Stimulated activated CD4-positive, alpha-beta T cell treated with anti-CD3 and anti-CD28 coated beads, Interleukin-1b, Interleukin-23, amount 100 ng/mL, for 48 hours (primary cell): ENCODE data around the gene C19orf25.
"Not testable (repeated sequence)": the region's sequence is repeated elsewhere in the genome, so short reads cannot be mapped to it uniquely, and the experiment has no call there.

Source experiments
- DNase-seq: peaks from one replicate; pipeline ENCODE4 v3.0.0-alpha.2; 2020

The C19orf25 gene

DNA sequence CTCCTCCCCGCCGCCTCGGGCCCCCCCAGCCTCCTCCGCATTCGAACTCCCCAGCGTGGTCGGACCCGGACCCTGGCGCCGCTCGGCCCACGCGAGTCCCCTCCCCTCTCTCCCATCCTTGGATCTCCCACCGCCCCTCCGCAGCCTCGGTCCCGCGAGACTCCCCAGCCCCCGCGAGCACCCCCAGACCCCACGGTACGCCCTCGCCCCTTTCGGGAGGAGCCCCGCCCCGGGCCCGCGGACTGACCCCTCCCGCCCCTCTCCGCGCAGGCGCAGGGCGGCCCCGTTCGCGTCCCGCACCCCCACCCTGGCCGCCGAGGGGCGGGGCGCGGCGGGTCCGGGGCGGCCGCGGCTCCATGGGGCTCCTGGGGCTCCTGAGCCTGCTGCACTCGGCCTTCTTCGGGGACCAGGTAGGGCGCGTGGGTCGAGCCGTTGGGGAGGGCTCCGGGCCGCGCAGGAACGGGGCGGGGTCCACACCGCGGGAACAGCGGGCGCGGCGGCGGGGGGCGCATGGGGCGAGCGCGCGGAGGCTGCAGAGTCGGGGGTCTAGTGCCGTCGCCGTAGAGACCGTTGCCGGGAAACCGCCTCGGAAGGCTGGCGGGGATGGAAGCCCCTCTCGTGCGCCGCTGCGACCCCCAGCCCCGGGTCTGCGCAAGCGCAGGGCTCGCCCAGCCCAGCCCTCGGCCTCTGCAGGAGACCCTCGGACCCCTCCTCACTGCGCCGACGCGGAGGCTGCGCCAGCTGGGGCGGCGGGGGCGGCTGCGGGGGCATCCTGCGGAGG lies 32.9 kb downstream of the C19orf25 start:
- DNase-seq, result no peak

DNA sequence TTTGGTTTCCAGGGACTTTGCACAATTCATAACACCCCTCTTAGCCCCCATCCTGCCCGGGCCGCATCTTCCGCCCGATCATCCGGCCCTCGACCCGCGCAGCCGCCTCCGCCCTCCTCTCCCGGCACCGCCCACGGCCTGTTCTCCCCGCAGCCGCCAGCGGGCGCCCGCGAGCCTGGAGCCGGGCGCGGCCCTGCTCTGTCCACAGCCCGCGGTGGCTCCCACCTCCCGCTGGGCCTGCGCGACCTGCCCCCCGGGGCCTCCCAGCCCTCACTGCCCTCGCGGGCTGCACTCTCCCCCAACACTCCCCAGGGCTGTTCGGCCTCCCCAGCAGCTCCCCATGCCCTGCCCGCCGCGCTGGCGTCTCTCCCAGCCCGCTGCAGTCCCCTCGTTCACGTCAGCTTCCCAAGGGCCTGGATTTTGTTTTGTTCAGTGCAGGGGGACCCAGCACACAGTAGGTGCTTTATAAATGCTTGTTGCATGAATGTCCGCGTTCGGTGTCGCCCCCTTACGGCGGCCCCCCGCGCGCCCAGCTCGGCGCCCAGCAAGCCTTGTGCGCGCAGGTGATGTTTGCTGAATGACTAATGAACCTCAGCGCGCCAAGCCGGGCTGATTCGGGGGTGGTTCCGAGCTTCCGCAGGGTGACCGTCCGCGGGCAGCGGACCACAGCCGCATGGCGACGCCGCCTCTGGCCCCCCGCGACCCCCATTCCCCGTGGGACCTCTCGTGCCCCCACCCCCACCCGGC lies 33.7 kb downstream of the C19orf25 start:
- DNase-seq, result peak; percentile 66

DNA sequence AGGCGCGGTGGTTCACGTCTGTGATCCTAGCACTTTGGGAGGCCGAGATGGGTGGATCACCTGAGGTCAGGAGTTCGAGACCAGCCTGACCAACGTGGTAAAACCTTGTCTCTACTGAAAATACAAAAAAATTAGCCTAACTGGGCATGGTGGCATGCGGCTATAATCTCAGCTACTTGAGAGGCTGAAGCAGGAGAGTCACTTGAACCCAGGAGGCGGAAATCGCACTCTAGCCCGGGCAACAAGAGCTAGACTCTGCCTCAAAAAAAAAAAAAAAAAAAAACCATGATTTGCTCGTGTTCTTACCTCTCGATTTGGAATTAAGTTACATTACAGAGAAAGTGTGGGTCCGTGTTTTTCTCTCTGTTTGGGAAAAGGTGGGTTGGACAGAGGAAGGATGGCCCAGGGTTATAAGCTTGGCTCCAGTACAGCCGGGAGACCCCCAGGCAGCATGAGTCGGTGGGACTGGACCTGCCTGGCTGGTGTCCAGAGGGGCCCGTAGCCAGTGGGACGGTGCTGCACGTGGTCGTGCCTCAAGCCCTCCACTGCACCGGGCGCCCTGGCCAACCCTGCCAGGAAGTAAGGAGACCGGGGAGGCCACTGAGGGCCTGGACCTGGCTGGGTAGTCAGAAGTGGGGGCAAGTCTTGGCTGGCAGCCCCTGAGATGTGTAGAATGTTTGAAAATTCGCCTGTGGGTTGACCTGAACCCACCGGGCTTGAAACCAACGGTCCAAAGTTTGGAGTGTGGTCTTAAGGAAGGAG lies 37.2 kb downstream of the C19orf25 start:
- no peak for DNase-seq

- DNase-seq, result no peak
These were observed 38.0 kb downstream of the C19orf25 start for GRCh38 chr19:1441022-1441426.

DNA sequence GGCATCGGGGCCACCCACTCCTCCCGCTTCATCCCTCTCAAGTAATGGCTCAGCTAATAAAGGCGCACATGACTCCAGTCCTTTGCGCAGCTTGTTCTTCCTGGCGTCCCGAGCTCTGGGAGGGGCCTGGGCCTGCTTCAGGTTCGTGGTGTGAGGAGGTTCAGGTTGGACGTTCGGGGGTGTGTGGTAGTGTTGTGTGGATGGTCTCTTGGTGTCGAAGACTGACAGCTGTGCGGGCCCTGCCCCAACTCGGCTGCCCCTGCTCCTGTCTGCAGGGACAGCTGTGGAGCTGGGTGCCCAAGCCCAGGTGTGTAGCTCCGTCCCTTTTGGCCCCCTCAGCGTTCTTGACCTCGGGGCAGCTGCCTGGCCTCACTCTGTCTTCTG lies 38.6 kb downstream of the C19orf25 start:
- no peak for DNase-seq

GRCh38 chr19:1439525-1440417 lies 39.2 kb downstream of the C19orf25 start:
- DNase-seq, result not testable (repeated sequence)

- DNase-seq, result no peak
These were observed 40.1 kb downstream of the C19orf25 start for GRCh38 chr19:1438933-1439354.

- peak; percentile 95 for DNase-seq
These were observed 40.7 kb downstream of the C19orf25 start, which contains the start of gene RPS15 for GRCh38 chr19:1438035-1438932. Gene RPS15, plus strand, starts transcription at chr19:1438396. Its CDS starts 30 bp downstream, at chr19:1438426.

DNA sequence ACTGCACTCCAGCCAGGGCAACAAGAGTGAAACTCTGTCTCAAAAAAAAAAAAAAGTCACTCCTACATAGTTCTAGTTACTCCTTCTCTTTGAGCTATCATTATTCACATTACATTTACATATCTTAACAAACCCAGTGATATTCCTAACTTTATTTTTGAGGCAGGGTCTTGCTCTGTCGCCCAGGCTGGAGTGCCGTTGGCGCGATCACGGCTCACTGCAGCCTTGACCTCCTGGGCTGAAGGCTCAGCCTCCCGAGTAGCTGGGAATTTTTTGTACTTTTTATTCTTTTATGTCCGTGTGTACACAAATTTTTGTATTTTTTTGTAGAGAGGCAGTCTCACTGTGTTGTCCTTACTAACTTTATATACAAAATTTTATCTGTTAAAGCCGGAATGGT lies 41.4 kb downstream of the C19orf25 start:
- no peak for DNase-seq

DNA sequence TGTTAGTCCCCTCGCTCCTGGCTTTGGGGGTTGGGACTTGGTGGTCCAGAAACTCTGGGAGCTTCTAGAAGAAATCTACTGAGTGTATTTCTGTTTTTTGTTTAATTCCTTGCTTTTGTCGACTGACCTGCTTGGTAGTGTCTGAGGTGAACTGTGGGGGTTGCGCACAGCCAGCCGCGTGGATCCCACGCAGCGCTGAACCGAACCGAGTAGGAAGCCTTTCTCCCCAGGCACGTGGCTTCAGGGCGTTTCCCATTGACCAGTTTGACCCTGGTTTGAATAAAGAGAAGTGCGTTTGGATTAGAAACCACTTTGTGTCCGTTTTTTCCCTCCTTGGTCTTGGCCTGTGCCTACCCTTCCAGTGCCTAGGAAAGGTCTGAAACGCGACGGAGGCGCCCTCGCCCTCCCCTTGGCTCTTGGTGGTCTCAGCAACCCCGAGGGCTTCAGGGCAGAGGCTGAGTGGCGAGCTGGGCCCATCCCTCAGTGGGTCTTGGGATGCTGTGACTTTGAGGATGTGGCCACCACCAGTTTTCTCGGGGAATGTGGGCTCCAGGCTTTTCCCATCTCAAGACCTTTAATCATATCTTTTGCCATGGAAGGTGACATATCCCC lies 43.5 kb downstream of the C19orf25 start:
- no peak for DNase-seq

- DNase-seq, result no peak
These were observed 44.4 kb downstream of the C19orf25 start for GRCh38 chr19:1434577-1435060.

DNA sequence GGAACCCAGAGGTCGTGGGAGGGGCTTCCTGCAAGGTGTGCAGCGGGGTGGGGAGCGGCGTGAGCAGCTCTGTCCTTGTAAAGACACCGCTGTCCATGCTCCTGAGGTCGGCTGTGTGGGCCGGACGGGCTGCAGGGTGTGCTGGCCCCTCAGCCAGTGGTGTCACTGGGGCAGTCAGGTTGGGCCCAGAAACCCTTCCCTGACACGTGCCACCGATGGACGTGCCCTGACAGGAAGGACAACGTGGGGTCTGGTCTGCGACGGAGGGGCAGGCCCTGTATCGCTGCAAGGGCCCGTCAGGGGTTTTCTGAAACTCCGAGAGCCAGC lies 45.0 kb downstream of the C19orf25 start:
- no peak for DNase-seq

DNA sequence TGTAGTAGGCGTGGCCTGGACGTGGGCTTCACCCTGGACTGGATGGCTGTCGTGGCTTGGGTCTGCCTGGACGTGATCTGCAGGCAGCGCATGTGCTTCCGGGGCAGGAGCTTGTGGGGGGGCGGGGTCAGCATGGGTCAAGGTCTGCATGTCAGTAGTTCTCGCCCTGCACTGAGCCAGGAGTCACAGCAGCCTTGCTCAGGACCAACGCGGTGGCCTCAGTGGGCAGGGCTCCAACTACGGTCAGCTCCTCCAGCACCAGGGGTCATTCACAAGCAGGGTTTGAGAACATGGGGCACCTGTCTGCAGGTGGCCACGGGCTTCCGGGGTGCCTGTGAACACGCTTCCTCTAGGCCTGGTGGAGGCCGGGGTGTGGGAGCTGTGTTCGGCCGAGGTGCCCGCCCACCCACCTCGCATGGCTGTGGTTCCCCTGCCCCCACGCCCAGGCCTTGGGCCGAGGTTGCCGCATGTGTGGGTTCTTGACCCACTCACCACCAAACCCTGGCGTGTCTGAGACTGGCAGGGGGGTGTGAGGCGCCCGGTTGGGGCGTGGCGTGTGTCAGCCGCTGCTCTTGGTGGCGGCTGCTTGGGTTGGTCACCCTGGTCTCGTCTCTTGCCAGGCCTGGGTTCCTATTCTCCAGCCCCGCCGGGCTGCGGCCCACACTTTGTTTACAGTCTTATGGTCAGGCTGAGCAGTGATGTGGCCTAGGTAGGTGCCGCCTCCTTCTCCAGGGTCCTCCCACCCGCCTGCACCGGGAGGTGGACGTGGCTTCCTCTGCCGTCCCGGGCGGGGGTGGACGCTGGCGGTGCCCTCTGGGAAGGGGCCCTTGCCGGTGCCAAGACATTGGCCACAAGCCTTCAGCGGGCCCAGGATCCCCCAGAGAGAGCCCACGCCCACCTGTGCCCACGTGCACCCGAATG lies 45.6 kb downstream of the C19orf25 start:
- DNase-seq, result no peak

GRCh38 chr19:1432507-1432887 lies 46.5 kb downstream of the C19orf25 start:
- DNase-seq, result no peak

DNA sequence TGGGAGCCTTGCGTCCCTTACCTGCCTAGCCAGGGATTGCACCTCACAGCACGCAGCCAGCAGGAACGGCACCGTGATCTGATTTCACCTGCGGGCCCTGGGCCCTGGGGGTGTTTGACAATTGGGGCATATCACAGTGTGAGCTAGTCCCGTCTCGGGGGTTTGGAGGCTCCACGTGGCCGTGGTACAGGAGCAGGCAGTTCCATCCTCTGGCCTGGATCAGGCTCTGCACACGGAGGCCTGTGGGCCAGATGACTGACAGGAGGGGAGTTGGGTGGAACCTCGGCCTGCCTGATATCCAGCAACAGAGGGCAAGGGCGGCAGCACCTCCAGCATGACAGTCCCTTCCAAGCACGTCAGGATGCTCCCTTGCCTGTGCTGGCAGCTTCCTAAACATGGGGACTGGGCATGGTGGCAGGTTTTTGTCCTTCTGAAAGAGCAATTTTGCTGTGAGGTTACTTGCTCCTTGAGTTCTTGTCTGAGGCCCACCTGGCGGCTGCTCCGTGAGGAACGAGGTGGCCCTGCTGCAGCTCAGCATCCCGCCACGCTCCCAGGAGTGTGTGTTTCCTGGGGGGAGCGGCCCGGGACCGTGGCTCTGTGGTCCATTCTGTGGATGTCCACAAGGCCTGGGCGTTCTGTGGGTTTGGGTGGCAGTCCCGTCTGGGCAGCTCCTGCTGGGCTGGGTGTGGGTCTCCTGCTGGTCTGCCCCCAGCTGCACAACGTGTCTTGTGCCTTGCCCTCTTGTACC lies 47.1 kb downstream of the C19orf25 start:
- no peak for DNase-seq

- DNase-seq, result no peak
These were observed 48.8 kb downstream of the C19orf25 start for GRCh38 chr19:1430246-1430645.

DNA sequence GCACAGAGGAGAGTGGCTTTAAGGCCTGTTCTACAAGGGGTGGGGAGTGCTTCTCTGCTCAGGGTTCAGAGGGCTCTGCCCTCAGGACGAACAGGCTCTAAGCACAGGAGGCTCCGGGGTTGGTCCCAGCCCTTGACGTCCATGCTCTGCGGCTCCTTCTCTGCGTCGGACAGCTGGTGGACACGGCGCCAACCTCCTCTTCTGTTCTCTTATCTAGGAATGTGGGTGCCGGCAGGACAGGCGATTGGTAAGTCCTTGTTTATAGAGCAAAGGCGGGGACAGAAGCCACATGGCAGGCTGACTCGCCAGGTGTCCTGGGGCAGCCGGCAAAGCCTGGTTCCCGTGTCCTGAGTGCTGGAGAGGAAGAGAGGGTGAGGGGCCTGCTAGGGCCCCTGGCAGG lies 49.3 kb downstream of the C19orf25 start:
- no peak for DNase-seq

DNA sequence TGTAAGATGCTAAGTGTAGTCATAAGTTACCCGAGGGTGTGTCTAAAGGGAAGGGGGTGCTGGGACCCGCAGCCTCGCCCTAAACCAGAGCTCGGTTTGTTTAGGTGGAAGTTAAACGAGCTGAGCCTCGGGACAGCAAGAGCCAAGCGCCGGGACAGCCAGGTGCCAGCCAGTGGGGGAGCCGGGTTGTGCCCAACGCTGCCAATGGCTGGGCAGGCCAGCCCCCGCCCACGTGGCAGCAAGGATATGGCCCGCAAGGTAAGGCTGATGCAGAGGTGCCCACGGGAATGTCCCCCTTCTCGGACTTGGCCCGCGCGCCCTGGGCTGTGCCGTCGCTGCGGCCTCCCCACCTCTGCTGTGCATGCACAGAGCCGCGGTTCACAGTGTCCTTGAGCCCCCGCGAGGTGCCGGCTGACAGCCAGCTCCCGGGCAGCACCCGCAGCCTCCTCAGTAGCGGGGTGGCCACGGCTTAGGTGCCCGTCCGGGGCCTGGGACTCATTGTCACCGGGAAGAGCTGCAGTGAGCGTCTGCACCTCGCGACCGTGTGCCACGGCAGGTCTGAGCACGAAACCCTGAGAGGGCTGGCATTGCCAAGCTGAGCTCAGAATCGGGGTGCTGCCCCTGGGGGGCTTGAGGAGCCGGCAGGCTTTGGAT lies 50.1 kb downstream of the C19orf25 start:
- DNase-seq, result no peak
